Activated T-cell treated with anti-CD3 and anti-CD28 coated beads for 1 hour (primary cell): Measurements from ENCODE around the gene DICER1.
A peak's percentile ranks its signal among the peaks of the same experiment; 100 is the strongest.
"Not testable (repeated sequence)": the region's sequence is repeated elsewhere in the genome, so short reads cannot be mapped to it uniquely, and the experiment has no call there.

Source experiments
- DNase-seq: peaks from one replicate; pipeline ENCODE4 v3.0.0-alpha.2; 2020; ENCODE audit warnings: low read depth

Gene DICER1

DNA sequence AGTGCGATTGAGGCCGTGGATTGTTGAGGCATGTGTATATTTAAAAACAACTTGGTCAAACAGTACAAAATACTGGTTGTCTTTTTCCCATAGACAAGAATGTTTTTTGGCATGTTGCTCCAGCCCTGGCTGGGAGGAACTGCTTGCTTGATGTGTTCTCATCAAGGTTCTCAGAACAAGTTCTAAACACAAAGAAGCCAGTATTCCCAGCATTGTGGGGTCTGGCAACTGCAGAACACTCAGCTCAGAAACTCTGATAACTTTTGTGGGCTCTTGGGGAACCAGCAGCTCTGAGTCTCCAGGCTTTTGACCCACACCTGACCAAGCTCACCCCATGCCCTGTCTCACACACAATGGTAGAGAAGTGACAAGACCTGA, 27.1 kb upstream of the DICER1 start:
- DNase-seq = no peak

GRCh38 chr14:95183532-95184412, 26.4 kb upstream of the DICER1 start:
- no peak for DNase-seq

- no peak for DNase-seq
These were observed 25.8 kb upstream of the DICER1 start for GRCh38 chr14:95183082-95183481.

- no peak for DNase-seq
These were observed 25.1 kb upstream of the DICER1 start for GRCh38 chr14:95182379-95182778.

DNA sequence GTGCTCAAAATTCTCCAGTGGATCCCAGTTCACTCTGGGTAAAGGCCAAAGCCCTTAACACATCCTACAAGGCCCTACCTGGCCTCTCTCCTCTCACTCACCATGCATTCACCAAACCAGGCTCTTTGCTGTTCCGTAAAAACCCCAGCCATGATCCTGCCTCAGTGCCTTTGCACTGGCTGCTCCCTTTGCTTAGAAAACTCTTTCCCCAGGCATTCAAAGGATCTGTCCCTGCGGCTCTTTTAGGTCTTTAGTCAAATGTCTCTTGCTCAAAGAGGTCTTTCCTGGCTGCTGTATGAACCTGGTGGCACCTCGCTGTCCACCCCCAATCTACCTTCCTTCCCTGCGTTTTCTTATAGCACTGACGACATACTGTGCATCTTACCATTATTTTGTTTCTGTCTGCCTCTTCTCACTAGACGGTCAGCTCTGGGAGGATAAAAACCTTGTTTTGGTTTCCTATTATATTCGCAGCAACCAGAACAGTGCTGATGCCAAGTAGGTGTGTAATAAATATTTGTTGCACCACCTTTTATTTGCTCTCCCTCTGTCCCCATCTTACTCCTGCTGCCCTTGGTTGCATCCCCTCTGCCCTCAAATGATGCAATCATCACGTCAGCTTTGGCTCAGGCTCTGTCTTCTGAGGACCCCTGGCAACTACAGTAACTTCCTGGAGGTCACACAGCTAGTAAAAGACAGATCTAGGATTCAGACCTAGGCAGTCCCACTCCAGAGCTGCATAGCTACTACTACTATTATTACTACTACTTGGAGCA, 23.8 kb upstream of the DICER1 start:
- DNase-seq = no peak

GRCh38 chr14:95175670-95176069, 18.3 kb upstream of the DICER1 start:
- not testable (repeated sequence) for DNase-seq

DNA sequence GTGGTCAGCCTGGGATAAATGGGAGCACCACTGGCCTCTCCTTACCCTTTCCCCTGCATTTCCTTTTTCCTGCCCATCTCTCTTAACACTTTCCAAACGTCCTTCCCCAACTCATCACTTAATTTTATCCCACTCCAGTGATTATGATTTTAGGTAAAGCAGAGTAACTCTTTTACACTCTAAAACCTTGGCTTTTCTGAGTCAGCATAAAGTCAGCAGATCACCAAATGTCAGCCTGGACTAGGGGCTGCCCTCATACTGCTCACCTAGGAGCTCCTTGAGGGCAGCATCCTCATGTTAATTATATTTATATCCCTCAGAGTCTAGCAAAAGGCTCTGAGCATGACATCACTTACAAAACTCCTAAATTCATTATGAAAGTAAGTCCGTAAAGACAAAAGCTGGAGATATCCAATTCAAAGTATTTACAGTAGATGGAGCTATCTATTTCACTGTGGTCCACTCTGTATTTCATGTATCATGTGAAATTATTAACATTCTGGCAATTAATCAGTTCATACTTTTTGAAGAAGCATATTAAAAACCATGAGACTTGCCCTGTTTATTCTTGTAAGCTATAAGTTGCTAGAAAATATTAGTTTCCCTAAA, 17.0 kb upstream of the DICER1 start:
- no peak for DNase-seq

- no peak for DNase-seq
These were observed 16.2 kb upstream of the DICER1 start for GRCh38 chr14:95173518-95173917.

GRCh38 chr14:95167177-95167576, 9.8 kb upstream of the DICER1 start:
- no peak for DNase-seq

GRCh38 chr14:95165517-95165916, 8.2 kb upstream of the DICER1 start:
- DNase-seq = no peak

GRCh38 chr14:95164506-95164905, 7.2 kb upstream of the DICER1 start:
- DNase-seq = no peak

GRCh38 chr14:95163666-95164065, 6.3 kb upstream of the DICER1 start:
- no peak for DNase-seq

DNA sequence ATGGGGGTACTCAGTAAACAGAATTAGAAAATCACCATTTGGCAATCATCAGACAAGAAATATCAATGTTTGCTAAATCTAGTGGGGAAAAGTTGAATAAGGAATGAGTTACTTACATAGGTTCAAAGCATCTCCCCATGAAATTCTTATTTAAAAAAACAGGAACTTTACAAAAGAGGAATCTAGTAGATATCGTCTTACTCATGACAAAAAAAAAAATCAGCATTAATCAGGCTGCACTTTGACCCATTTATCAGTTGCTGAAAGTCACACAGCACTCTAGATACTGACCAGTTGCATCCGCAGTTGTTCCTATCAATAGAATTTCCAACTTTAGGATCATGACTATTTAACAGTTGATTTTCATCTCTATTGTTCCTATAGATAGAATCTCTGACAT, 5.8 kb upstream of the DICER1 start:
- DNase-seq = no peak

DNA sequence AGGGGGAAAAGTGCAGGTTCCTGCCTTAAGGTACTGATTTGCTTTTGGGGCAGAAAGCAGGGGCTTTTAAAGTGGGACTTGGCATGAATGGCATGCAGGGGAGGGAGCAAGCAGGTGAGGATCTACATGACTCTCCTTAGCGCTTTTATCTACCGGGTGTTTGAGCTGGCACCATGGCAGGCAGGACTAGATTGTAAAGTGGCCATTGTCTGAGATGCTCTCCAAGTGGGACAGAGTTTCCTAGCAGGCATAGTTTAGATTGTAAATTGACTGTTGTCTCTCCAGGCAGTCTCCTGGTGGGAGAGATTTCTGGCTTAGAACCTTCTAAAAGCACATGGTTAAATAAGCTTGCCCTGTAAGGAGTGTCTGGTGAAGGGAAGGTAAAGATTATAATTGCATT, 5.3 kb upstream of the DICER1 start:
- DNase-seq = no peak

GRCh38 chr14:95157048-95157326, 342 bp downstream of the DICER1 start:
- DNase-seq = no peak

DNA sequence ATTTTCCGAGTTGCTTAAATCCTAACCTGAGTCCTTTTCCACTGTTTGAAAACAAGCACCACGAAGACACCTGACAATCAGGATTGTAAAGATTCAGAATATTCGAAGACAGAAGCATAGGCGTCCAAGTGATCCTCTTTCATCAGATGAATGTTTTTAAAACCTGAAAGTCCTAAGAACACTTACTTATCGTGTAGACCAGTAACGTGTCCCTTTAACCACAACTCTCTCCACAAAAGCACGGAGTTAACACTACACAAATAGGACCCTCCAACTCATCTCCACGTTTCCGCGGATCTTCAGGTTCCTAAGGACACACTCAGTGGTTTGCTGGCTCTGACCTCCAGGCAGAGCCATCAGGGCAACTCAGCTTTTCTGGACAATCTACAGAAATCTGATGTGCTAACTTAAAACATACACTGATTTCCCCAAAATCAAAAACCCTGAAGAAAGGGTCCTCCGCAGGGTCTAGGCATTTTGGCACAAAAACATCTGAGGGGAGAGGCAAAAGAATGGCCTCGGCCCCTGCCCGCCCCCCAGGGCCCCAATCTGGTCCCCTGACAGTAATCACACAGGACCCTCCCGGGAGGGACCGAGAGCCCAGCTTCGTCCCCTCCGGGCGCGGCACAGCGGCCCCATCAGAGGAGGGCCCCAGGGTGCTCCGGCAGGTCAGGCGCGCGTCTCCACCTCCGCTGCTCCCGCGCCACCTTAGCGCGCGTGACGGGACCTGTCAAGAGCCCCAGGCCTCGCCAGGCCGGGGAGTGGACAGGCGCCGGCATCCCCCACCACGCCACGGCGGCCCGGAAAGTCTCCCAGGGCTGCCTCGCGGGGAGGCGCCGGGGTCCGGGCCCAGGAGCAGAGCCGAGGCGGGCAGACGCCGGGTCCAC, 925 bp downstream of the DICER1 start:
- peak; percentile 17 for DNase-seq

GRCh38 chr14:95155045-95155444, 2.3 kb downstream of the DICER1 start:
- DNase-seq = no peak

DNA sequence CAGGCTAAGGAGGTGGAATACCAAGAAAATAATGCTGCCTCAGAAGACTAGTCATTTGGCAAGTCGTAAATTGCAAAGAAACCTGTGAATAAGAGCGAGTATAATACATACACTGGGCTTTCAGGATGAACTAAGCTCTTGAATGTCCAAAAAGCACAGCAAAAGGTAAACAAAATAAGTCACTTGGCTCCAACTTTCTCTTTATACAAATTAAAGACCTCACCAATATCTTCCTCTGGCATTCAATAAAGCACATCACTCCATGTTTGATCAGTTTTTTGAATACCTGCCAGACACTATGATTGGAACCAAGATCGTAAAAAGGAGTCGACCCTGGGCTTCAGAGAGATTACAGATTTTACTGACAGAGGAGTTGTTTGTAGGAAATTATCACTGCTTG, 3.5 kb downstream of the DICER1 start:
- DNase-seq = no peak

- no peak for DNase-seq
These were observed 5.8 kb downstream of the DICER1 start for GRCh38 chr14:95151561-95151960.

GRCh38 chr14:95150910-95151309, 6.4 kb downstream of the DICER1 start:
- no peak for DNase-seq

DNA sequence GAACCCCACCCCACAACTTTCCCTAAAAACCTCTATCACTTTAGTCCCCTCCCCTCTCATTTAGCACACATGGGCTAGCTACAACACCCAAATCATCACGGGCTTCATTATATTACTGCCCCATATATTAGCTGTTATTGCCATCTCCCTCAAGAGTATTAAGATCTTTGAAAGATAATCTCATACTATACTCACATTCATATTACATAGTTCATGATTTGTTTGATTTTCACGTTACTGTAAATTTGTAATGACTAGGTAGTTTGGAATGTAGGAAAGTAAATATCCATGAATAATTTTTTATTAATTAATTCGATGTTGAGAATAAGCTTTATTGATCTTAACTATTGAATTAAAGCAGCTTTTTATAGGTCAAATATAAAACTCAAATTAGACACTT, 7.9 kb downstream of the DICER1 start:
- no peak for DNase-seq

- DNase-seq = no peak
These were observed 9.7 kb downstream of the DICER1 start for GRCh38 chr14:95147597-95147996.
